ENCODE data around the gene ZNF211.

GRCh38 chr19:57664269-57665127 is 31.5 kb downstream of the ZNF211 start:
- TF ChIP-seq CTCF (IDR thresholded peaks at IDR 0.05 in 4 of 5, conservative IDR thresholded peaks at IDR 0.05 in 1 of 5) (no peak), POLR2A (IDR thresholded peaks at IDR 0.05) (no peak)
